GM19099 (cell line): ENCODE measurements around the gene CORO6.

Experiments used
- POLR2A ChIP-seq: IDR thresholded peaks from 3 replicates; pipeline ENCODE4 v1.6.1; 2011; ENCODE audit warnings: low read depth; ENCODE audit not compliant: insufficient read length; ENCODE audit errors: extremely low read depth

Gene CORO6

DNA sequence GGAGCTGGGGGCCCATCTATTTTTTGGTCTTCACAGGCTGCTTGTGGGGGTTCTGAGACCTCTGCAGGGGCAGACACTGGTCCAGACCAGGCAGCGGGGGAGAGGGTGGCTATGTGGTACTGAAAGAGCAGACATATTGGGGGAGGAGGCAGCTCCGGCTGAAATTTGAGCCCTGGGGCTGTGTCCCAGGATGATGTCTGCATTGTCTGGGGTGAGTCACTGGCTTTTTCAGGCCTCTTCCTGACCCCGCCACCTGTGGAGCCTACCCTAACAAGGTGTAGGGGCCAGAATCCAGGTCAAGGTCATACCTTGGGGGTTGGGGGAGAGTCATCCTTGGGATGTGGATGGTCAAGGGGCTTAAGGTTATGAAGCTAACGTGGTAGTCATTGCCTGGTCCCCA is 2.4 kb downstream of the CORO6 start:
- TF ChIP-seq POLR2A, result no peak

DNA sequence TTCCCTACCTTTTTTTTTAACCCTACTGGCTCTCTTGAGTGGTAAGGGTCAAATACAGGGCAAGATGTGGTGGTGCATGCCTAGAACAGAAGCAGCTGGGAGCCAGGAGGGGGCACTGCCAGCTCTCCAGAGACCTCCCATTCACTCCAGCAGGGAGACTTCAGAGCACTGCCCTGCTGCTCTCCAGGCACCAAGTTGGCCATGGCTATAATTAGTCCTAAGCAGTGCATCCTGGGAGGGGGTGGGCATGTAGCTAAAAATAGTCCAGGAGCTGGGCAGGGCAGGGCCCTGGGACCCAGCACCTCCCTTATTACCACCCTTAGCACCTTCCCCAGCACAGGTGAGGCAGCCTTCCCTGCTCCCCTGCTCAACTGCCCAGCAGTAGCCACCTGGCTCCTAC is 3.5 kb downstream of the CORO6 start:
- TF ChIP-seq POLR2A, result no peak

DNA sequence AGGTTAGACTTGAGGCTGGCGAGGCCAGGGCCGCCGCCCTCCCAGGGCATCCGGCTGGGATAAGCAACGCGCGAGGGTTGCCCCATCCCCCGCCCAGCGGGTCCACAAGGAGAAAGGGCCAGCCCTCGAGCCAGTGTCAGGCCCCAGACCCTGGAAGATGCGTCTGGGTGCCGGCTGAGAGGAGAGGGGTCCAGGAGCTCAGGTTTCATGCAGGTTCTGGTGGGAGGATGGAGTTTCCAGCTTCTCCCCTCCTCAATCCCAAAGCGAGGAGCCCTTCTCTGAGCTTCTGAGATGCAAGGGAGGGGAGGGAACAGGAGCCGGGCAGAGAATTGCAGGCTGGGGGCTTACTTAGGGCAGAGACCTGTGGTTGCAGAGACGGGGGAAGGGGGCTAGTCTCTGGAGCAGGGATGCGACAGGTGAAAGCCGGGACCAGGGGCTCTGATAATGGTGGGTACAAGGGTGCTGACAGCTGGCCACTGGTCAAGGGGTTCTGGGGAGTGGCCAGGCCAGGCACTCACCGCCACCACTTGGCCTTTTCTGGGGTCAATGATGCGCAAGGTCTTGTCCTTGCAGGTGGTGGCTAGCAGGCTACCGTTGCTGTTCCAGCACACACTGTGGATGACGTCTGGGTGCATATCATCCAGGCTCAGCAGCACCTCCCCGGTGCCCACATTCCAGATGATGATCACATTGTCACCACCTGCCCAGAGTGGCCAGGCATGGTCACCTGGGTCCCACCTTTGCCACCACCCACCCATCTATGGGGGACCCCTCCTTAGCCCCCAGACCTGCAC is 4.2 kb downstream of the CORO6 start:
- TF ChIP-seq POLR2A, result no peak

DNA sequence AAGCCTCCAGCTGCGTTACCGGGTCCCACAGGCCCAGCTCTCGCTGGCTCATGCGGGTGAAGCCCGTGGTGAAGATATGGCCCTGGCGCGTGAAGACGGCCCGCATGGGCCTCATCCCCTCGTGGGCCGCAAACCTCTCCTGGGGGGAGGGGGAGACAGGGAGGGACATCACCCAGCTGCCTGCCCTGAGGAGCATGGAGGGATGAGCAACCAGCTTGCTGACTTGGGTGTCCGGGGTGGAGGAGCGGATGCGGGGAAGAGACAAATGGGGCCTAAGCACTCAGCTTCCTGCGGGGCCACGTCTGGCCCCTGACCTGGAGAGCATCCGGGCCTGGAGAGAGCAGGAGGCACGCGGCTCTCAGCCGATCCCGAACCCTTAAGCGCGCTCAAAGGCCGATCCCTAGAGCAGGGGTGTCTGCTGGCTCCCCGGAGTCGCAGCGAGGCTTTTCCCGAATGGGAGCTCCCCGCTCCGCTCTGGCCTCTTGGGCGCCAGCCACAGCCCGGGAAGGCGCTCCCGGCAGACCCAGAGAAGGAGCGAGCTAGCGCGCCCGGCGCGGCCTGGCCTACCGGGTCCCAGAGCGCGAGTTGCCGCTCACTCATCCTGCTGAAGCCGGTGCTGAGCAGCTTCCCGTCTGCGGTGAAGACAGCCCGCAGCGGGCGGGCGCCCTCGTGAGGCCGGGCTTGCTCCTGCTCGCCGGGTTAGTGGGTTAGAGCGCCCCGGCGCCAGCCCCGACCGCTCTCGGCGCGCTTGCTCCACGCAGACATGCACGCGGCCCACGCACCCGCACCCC is 5.0 kb downstream of the CORO6 start:
- peak; percentile 31 for TF ChIP-seq POLR2A

DNA sequence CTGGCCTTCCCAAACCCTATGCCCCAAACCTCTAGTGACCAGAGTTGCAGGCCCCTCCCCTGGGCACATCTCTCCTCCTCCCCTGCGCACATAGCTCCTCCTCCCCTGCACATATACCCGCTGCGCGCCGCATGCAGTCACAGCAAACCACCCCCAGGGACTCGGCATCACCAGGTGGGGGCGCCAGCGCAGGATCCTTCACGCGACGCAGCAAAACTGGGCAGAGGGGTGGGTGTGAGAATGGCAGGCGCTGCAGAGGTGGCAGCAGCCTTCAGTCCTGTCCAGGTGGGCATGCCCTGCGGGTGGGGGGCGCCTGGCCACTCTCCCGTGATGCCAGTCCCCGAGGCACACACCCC is 5.6 kb downstream of the CORO6 start:
- TF ChIP-seq POLR2A, result peak; percentile 37

DNA sequence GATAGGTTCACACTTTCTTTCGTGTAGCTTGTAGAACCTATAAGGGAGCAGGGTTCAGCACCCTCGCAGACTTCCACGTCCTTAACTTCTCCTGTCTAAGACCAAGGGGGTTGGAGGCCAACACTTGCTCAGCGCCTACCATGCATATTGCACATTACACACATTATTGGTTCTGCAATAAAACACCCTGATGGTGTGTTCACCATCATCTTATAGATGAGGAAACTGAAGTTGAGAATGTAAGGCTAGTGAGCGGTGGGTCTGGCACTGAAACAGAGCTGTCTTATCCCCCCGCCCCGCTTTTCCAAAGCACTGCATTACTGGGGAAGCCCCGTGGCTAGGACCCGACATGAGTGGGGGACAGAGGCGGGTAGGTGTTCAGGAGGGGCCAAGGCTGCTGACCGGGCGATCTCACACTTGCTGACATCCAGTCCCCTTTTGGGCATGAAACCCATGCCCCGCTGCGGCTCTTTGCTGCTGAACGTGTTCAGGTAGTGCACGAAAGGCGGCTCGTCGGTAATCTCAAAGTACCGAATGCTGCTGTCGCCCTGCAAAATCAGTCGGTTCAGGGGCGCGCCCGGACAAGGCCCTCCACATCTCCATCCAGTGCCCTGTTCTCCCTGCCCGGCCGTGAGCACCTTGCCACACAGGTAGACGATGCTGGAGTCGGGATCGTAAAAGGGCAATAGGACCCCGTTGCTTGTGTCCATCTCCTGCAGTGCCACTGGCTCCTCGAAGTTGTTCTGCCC is 6.2 kb downstream of the CORO6 start:
- TF ChIP-seq POLR2A, result no peak

DNA sequence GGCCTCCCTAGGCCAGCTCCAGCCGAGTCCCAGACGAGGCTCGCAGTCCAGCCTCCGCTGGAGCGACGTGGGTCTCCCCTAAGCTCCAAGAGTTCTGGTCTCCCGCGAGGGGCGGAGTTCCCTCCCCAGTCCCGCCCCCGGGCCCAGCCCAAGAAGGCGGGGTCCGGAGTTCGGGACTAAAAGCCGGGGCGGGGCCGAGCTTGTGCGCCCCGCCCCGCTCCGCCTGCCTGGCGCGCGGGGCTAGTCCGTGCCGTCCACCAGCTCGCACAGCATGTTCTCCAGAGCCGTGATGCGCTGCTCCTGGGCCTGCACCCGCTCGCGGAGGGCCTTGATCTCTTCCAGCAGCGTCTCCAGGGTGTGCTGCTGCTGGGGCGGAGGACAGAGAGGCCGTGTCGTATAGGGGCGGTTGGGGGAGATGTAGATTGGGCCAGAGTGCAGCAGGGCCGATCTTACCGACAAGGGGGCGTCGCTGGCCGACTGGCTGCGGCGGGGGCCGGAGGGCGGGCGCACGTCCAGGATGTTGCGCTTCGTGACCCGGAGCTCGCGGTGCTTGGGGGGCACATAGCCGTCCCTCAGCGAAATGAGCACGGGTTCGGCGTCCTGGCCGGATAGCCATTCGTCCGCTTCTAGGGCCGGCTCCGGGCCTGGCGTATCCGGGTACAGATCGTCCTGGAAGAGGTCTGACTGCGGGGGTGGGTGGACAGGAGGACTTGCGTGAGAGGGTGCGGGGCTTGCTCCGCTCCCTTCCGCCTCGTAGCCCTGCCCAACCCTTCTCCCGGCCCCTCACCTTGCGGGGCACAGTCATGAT is 7.0 kb downstream of the CORO6 start:
- no peak for TF ChIP-seq POLR2A

DNA sequence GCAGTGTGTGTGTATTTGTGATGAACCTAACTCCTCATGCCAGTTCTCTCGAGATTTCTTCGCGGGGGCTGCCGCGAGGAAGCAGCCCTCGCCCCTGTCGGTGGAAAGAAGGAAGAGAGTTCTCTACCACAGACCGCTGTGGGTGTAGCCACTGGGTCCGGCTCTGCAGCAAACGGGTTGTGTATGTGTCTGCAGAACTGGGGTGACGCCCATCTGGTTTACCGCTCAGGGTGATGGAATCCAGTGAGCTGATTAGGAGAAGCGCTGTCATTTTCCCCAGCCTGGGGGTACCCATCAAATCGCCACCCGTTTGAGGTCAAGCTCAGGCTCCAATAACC is 7.7 kb downstream of the CORO6 start:
- TF ChIP-seq POLR2A, result no peak

DNA sequence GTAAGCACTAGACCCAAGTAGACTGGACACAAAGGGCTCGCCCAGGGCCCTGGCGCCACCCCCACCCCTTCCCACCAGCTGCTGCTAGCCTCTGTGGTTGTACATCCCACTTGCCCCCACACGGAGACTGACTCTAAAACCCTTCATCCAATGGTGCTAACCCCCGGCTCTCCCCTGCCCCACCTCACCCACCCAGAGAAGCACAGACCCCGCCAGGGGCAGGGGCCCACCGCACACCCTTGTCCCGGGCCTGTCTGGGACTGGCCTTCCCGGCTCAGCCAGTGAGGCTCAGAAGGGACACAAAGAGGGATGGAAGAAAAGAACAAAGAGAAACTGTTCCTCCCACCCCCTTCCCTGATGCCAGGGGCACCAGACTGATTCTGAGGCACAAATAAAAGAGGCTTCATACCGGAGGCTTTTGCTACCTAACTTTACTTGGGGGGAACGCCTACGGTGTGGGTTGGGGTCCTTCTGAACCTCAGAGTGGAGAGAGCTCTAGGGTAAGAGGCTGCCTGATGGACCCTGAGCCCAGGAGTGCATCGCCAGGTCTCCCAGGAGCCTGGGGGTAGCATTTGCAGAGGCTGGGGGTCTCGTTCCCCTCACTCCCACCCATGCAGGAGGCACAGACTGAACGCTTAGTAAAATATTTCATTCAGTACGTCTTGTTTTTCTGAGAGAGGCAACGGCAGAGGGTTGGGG is 8.2 kb downstream of the CORO6 start:
- no peak for TF ChIP-seq POLR2A

DNA sequence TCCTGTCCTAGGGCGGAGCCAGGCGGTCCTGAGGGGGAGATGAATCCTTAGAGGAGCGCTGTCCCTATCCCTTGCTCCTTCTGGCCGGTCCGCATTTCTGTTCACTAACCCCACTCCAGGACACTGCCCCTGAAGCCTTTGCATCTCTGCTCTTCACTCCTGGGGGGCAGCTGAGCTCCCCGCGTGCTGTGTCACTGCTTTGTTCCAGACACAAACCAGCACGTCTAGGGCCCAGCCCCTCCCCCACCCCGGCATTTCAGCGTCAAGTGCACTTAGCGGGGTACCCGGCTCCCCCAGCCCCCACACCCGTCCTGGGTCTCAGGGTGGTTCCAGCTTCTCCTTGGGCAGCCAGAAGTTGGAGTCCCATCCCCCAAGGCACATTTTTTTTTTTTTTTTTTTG is 8.9 kb downstream of the CORO6 start:
- no peak for TF ChIP-seq POLR2A

DNA sequence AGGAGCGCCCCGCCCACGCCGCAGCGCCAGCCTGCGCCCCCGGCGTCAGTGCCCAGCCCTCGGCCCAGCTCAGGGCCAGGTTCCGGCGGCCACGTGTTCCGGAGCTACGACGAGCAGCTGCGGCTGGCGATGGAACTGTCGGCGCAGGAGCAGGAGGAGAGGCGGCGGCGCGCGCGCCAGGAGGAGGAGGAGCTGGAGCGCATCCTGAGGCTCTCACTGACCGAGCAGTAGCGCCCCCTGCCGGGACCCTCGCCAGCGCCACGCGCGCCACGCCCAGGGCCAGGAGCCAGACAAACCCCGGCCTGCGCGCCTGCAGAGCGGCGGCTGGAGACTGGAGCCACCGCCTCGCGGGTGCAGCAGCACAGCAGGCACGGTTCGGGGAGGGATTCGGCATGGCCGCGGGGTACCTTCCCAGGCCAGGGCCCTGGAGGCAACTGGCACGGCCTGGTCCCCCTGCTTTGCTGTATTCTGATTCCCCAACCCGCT is 9.3 kb downstream of the CORO6 start:
- TF ChIP-seq POLR2A, result no peak

DNA sequence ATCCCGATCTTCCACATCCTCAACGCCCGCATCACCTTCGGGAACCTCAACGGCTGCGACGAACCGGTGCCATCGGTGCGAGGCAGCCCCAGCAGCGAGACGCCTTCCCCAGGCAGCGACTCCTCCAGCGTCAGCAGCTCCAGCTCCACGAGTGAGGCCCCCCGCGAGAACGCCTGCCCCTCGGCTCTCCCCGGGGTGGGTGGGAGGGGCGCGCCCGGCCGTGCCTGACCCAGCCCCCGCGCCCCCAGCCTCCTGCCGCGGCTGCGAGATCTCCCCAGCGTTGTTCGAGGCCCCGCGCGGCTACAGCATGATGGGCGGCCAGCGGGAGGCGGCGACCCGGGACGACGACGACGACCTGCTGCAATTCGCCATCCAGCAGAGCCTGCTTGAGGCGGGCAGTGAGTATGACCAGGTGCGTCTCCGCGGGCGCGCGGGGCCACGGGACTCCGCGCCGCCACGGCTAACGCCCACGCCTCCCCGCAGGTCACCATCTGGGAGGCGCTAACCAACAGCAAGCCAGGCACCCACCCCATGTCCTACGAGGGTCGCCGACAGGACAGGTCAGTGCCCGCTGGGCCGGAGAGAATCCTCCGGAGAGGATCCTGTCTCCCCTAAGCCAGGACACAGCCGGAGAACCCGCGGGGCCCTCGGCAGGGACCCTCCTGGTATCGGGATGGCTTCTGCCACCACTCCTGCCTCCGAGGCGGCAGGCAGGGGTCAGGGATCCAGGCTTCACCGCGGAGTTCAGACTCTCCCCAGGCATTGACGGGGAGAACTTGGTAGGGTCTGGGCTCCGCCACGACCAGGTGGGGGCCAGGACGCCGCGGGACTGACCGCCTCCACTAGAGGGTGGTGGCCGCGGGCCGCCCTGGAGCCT is 10.1 kb downstream of the CORO6 start:
- no peak for TF ChIP-seq POLR2A

DNA sequence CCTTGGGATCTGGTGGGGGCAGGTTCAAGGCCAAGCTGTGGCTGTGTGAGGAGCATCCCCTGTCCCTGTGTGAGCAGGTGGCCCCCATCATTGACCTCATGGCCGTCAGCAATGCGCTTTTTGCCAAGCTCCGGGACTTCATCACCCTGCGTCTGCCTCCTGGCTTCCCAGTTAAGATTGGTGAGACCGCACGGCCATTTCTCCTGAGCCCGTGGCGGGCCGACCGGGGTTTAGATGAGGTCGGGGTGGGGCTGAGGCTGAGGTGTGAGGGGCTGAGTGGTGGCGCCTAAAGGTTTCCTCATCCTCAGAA is 10.7 kb downstream of the CORO6 start:
- TF ChIP-seq POLR2A, result no peak
